ENCODE measurements around the gene G6PC3. TPM values are rescaled to one million over a fixed set of nuclear protein-coding genes. Genes with fewer than 3 reads are reported as not detected.
A peak's percentile ranks its signal among the peaks of the same experiment; 100 is the strongest.

G6PC3 gene
- total and polyA plus RNA-seq, 10 of the 15 experiments (the other 5 are each of a cell fraction or from before 2014, with no cell fraction given) = 13.0 to 93.7 (median 43.0) TPM

GRCh38 chr17:44066204-44066930, 4.2 kb upstream of the G6PC3 start, which contains the start of gene LSM12:
TSS of gene LSM12 (minus strand) at chr17:44066671. CDS start at chr17:44066587, 84 bp downstream.
- peak; percentile 68 for DNase-seq (ENCODE audit: low read depth, low spot score)
- intact Hi-C loops (cut with micrococcal nuclease; ENCODE audit: unreplicated experiment) = no loop called here
- H4K20me1 ChIP-seq (ENCODE audit: control insufficient read depth, insufficient read depth) = no peaks in the 10 kb centered on the region
- H3K4me2 ChIP-seq (ENCODE audit: control insufficient read depth, insufficient read depth) = peak within 1 kb of the TSS; percentile 68
- BruUV-seq (replicated peaks) = no TSS peak
- ChIA-PET CTCF (interaction anchor here (0.6 to 2.1 kb wide), 6 partner anchors 10 to 156 kb away, joined by 3 to 6 read pairs (median 3); partner anchors contain the start of gene HDAC5), RAD21 (ENCODE audit: unreplicated experiment) (interaction anchor here (1.0 to 1.4 kb wide), 4 partner anchors 25 to 71 kb away, joined by 3 read pairs; no protein-coding TSS in a partner anchor), POLR2A (interaction anchor here (0.5 to 2.1 kb wide), 7 partner anchors 23 to 1083 kb away, joined by 3 to 12 read pairs (median 4); partner anchors contain the start of gene HDAC5), SMC1A (ENCODE audit: uncharacterized antibody, unreplicated experiment) (interaction anchor here (0.7 to 1.2 kb wide), 3 partner anchors 11 to 279 kb away, joined by 3 read pairs; partner anchors contain the start of gene GRN)
- WGBS (ENCODE audit: insufficient coverage, insufficient replicate concordance, low lambda C conversion rate, missing lambda C conversion rate) = under 1% methylated on average over 65 of the region's 65 CpGs
- H3K9me3 ChIP-seq (replicated peaks; ENCODE audit: control insufficient read depth, insufficient read depth, low read length) = no peaks in the 10 kb centered on the region
- no peak for FAIRE-seq
- peak within 1 kb of the TSS; percentile 65 for H2AFZ ChIP-seq (ENCODE audit: control insufficient read depth, low read depth, low read length)
- H3K27ac ChIP-seq (ENCODE audit: control insufficient read depth, insufficient read depth) = peak within 1 kb of the TSS; percentile 79
- ATAC-seq = peak; percentile 77
- peaks cover 2 to 7% of the 10 kb centered on the region in 2 experiments; a peak in 3 of 4 replicates for H3K36me3 ChIP-seq (ENCODE audit: control insufficient read depth in 2 of 2, insufficient read depth in 2 of 2, low read length in 1 of 2)
- H3K4me3 ChIP-seq = peak within 1 kb of the TSS; percentile 84
- peaks cover 55% of the 10 kb centered on the region for H3K79me2 ChIP-seq (ENCODE audit: control insufficient read depth, insufficient read depth, low read length)
- H3K27me3 ChIP-seq (replicated peaks in 1 of 2; ENCODE audit: control insufficient read depth in 2 of 2, insufficient read depth in 2 of 2, low read length in 1 of 2) = no peaks in the 10 kb centered on the region
- in situ Hi-C loops (cut with MboI) = no loop called here
- peak within 1 kb of the TSS; percentile 70 for H3K9ac ChIP-seq (ENCODE audit: control insufficient read depth, insufficient read depth, low read length)
- H3K4me1 ChIP-seq (ENCODE audit: control insufficient read depth, insufficient read depth, low read length) = 0 out of 2 replicates have a peak, but pooled peaks cover 3% of the 10 kb centered on the region
- no peak for TF ChIP-seq ZNF384 (IDR thresholded peaks at IDR 0.05; ENCODE audit: borderline replicate concordance, low read depth, low read length)
- no peak for TF ChIP-seq EZH2 (IDR thresholded peaks at IDR 0.05; ENCODE audit: borderline replicate concordance, control insufficient read depth, low read depth, low read length)
- TF ChIP-seq RCOR1 (conservative IDR thresholded peaks at IDR 0.05; ENCODE audit: low read depth, low read length) = no peak
- no peak for TF ChIP-seq BRCA1 (IDR thresholded peaks at IDR 0.05; ENCODE audit: low read depth, low read length)
- no peak for TF ChIP-seq CUX1 (IDR thresholded peaks at IDR 0.05; ENCODE audit: insufficient replicate concordance, low read depth, low read length)
- peak; percentile 74; the same call in 1 of the 2 replicates for TF ChIP-seq NKRF (conservative IDR thresholded peaks at IDR 0.05)
- TF ChIP-seq SIN3A (IDR thresholded peaks at IDR 0.05; ENCODE audit: low read depth, low read length) = no peak; the same call in 1 of the 2 replicates
- peak; percentile 75 for TF ChIP-seq IKZF1 (conservative IDR thresholded peaks at IDR 0.05)
- no peak; the same call in 1 of the 2 replicates for TF ChIP-seq NR2C1 (IDR thresholded peaks at IDR 0.05)
- no peak for TF ChIP-seq FOS (IDR thresholded peaks at IDR 0.05; ENCODE audit: borderline replicate concordance, extremely low read depth, insufficient read length)
- no peak for TF ChIP-seq BCL3 (IDR thresholded peaks at IDR 0.05; ENCODE audit: borderline replicate concordance, insufficient read depth, low read depth, low read length, poor library complexity, severe bottlenecking)
- no peak for TF ChIP-seq CHD4 (IDR thresholded peaks at IDR 0.05)
- no peak for TF ChIP-seq TBL1XR1 (IDR thresholded peaks at IDR 0.05; ENCODE audit: low read depth, low read length)
